A549 (cell line): ENCODE data around the gene GLIPR2. TPM values are rescaled to one million over a fixed set of nuclear protein-coding genes. Genes with fewer than 3 reads are reported as not detected.

ENCODE experiments used
- ATAC-seq, 2 experiments: fragments of 200-7000 bp in 1 of 2; fragments of >200 bp in 1 of 2; cut with Nextera tagmentation in 1 of 2; cut with Tn5 transposase in 1 of 2; 3 replicates each; pipeline versions ENCODE4 v1.8.0 to v1.9.1; 2018 to 2020; ENCODE audit warnings: mild to moderate bottlenecking in 1 of 2, moderate library complexity in 1 of 2
- CTCF ChIA-PET: fragments of 300-600 bp; sonication (Branson Sonifier 250); formaldehyde crosslinking; extraction: SDS; loops from one replicate; lab custom pipeline; 2021; ENCODE audit warnings: antibody characterized with exemption, inconsistent platforms; lab: Yijun Ruan, JAX
- POLR2A ChIA-PET: fragments of 350-600 bp; formaldehyde crosslinking; extraction: SDS; loops from one replicate; lab custom pipeline; 2021; ENCODE audit warnings: antibody characterized with exemption, inconsistent platforms; lab: Yijun Ruan, JAX
- DNase-seq, 2 experiments: peaks; one replicate each; pipeline versions ENCODE4 v3.0.0 to v3.0.0-alpha.2; 2011 to 2016; ENCODE audit warnings: low read depth in 1 of 2, low spot score in 1 of 2
- FAIRE-seq: peaks from 2 replicates; lab custom pipeline; 2011; peaks lifted over from hg19 to GRCh38; lab: Jason Lieb, UNC
- H3K27ac ChIP-seq, 2 experiments: fragments of >200 bp; sonication (Bioruptor Twin); formaldehyde crosslinking; 3 replicates each; pipeline ENCODE4 v1.5.1; 2016 to 2017
- H3K4me1 ChIP-seq: fragments of >200 bp; sonication (Bioruptor Twin); formaldehyde crosslinking; 3 replicates; pipeline ENCODE4 v1.6.1; 2016
- H3K4me2 ChIP-seq: fragments of >200 bp; sonication (Bioruptor Twin); formaldehyde crosslinking; 3 replicates; pipeline ENCODE4 v1.6.1; 2016
- H3K4me3 ChIP-seq: fragments of >200 bp; sonication (Bioruptor Twin); formaldehyde crosslinking; 3 replicates; pipeline ENCODE4 v1.5.1; 2016
- H3K9me3 ChIP-seq: fragments of >200 bp; sonication (Bioruptor Twin); formaldehyde crosslinking; 3 replicates; pipeline ENCODE4 v1.6.1; 2016
- CBX2 ChIP-seq: fragments of 200-600 bp; sonication (generic); IDR thresholded peaks from 2 replicates; pipeline ENCODE4 v1.6.1; 2016; ENCODE audit warnings: low read depth, mild to moderate bottlenecking, borderline replicate concordance
- EP300 ChIP-seq, 2 experiments: fragments of >200 bp; sonication (Bioruptor Twin); formaldehyde crosslinking; IDR thresholded peaks; 2 replicates in 1 of 2; 3 replicates in 1 of 2; pipeline ENCODE4 v1.6.1; 2016 to 2017
- ESRRA ChIP-seq: fragments of 150-350 bp; IDR thresholded peaks from 2 replicates; pipeline ENCODE4 v1.6.1; 2014; ENCODE audit warnings: mild to moderate bottlenecking, low read length, borderline replicate concordance
- FOSL2 ChIP-seq, 2 experiments: fragments of 450-650 bp in 1 of 2; fragments of >200 bp in 1 of 2; sonication (Bioruptor Twin) in 1 of 2; formaldehyde crosslinking; IDR thresholded peaks; 2 replicates each; pipeline versions ENCODE4 v1.5.0 to v1.6.1; 2016 to 2020; ENCODE audit warnings: mild to moderate bottlenecking in 1 of 2, moderate library complexity in 1 of 2
- HDAC2 ChIP-seq: fragments of 200-600 bp; sonication (generic); IDR thresholded peaks from 2 replicates; pipeline ENCODE4 v1.6.1; 2016
- HOXA7 ChIP-seq: fragments of 250-450 bp; sonication (Bioruptor Pico); IDR thresholded peaks from 2 replicates; pipeline ENCODE4 v1.5.0; 2020; ENCODE audit warnings: mild to moderate bottlenecking, moderate library complexity
- MAFK ChIP-seq: fragments of 450-650 bp; IDR thresholded peaks from 2 replicates; pipeline ENCODE4 v1.6.1; 2014; ENCODE audit not compliant: partially characterized antibody
- NFE2L2 ChIP-seq: fragments of 150-350 bp; conservative IDR thresholded peaks from 2 replicates; pipeline ENCODE4 v1.6.1; 2014; ENCODE audit warnings: low read length
- RAD21 ChIP-seq, 2 experiments: fragments of >200 bp in 1 of 2; sonication (Bioruptor Twin) in 1 of 2; formaldehyde crosslinking in 1 of 2; IDR thresholded peaks in 1 of 2; conservative IDR thresholded peaks in 1 of 2; 2 replicates in 1 of 2; 3 replicates in 1 of 2; pipeline ENCODE4 v1.6.1; 2012 to 2018; ENCODE audit warnings: inconsistent platforms in 1 of 2
- WGBS: methylation state at CpG from one replicate; pipeline ENCODE4 v1.1.6; 2017; ENCODE audit errors: missing lambda C conversion rate; 5-methylcytosine and 5-hydroxymethylcytosine counted together
- polyA plus RNA-seq, 4 experiments: library from polyadenylated mRNA; depleted of rRNA in 3 of 4; stranded (reverse); fragments of >200 nt; fragmentation: RNase III in 1 of 4; extraction: RNeasy Plus Mini Kit Qiagen cat#74134 plus additional on column Dnase treatment in 1 of 4; gene quantifications; 2 replicates in 3 of 4; 3 replicates in 1 of 4; pipeline ENCODE4 v1.2.3, GENCODE V29; 2011 to 2017
- TF ChIP-seq, protein P1 (sequence below): fragments of 150-350 bp; IDR thresholded peaks from 2 replicates; pipeline ENCODE4 v1.6.1; 2014; ENCODE audit warnings: low read depth, mild to moderate bottlenecking, low read length
- TF ChIP-seq, protein P2 (sequence below): fragments of 200-600 bp; sonication (generic); IDR thresholded peaks from 2 replicates; pipeline ENCODE4 v1.6.1; 2016; ENCODE audit warnings: antibody characterized with exemption, mild to moderate bottlenecking, moderate library complexity
- TF ChIP-seq, protein P3 (sequence below): fragments of >200 bp; sonication (Bioruptor Twin); formaldehyde crosslinking; IDR thresholded peaks from 3 replicates; pipeline ENCODE4 v1.5.1; 2016

The GLIPR2 gene
- polyA plus RNA-seq, 2 of the 4 experiments (the other 2 are of a cell fraction) = 9.0 to 16.0 TPM

DNA sequence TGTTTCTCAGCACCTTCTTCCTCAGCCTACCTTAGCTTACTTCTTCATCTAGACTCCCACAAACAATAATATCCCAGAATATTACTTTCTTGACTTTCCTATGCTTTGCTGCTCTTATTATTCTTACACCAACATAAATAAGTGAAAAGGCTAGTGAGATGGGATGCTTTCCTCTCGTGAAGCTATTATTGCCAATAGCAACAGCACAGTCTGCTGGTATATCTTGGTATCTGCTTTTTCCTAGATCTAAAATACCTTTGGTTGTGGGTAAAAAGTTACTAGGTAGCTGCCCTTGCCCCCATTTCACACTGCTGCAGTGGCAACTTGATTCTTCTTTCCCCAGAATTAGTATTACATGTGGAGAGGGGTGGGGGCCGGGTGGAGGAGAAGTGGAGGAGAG is 26.1 kb upstream of the GLIPR2 start:
- no peak overlapping the region for H3K4me3 ChIP-seq
- no peaks in the 10 kb centered on the region for H3K9me3 ChIP-seq
- ChIA-PET POLR2A (interaction anchor here (0.5 kb wide), 1 partner anchor 55 kb away, joined by 4 read pairs; no protein-coding TSS in a partner anchor), CTCF (interaction anchor here (0.6 to 22.4 kb wide), 13 partner anchors 9 to 164 kb away, joined by 3 to 321 read pairs (median 4); partner anchors contain the start of gene CCIN)
- H3K4me2 ChIP-seq = no peak overlapping the region
- ATAC-seq = no peak
- H3K27ac ChIP-seq = no peak overlapping the region
- peak in 1 of 2 experiments; percentile 15 for DNase-seq
- no peaks in the 10 kb centered on the region for H3K4me1 ChIP-seq
- FAIRE-seq = no peak
- 68% methylated on average over 2 of the region's 2 CpGs for WGBS
- TF ChIP-seq EP300 (IDR thresholded peaks at IDR 0.05) = no peak
- no peak for TF ChIP-seq FOSL2 (IDR thresholded peaks at IDR 0.05)
- TF ChIP-seq FOSL2 (CRISPR knock-in tag; IDR thresholded peaks at IDR 0.05) = no peak
- TF ChIP-seq HDAC2 = no peak
- TF ChIP-seq, protein P1, sequence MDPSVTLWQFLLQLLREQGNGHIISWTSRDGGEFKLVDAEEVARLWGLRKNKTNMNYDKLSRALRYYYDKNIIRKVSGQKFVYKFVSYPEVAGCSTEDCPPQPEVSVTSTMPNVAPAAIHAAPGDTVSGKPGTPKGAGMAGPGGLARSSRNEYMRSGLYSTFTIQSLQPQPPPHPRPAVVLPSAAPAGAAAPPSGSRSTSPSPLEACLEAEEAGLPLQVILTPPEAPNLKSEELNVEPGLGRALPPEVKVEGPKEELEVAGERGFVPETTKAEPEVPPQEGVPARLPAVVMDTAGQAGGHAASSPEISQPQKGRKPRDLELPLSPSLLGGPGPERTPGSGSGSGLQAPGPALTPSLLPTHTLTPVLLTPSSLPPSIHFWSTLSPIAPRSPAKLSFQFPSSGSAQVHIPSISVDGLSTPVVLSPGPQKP = no peak
- TF ChIP-seq, protein P2, sequence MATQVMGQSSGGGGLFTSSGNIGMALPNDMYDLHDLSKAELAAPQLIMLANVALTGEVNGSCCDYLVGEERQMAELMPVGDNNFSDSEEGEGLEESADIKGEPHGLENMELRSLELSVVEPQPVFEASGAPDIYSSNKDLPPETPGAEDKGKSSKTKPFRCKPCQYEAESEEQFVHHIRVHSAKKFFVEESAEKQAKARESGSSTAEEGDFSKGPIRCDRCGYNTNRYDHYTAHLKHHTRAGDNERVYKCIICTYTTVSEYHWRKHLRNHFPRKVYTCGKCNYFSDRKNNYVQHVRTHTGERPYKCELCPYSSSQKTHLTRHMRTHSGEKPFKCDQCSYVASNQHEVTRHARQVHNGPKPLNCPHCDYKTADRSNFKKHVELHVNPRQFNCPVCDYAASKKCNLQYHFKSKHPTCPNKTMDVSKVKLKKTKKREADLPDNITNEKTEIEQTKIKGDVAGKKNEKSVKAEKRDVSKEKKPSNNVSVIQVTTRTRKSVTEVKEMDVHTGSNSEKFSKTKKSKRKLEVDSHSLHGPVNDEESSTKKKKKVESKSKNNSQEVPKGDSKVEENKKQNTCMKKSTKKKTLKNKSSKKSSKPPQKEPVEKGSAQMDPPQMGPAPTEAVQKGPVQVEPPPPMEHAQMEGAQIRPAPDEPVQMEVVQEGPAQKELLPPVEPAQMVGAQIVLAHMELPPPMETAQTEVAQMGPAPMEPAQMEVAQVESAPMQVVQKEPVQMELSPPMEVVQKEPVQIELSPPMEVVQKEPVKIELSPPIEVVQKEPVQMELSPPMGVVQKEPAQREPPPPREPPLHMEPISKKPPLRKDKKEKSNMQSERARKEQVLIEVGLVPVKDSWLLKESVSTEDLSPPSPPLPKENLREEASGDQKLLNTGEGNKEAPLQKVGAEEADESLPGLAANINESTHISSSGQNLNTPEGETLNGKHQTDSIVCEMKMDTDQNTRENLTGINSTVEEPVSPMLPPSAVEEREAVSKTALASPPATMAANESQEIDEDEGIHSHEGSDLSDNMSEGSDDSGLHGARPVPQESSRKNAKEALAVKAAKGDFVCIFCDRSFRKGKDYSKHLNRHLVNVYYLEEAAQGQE = no peak
- no peak for TF ChIP-seq CBX2
- TF ChIP-seq, protein P3, sequence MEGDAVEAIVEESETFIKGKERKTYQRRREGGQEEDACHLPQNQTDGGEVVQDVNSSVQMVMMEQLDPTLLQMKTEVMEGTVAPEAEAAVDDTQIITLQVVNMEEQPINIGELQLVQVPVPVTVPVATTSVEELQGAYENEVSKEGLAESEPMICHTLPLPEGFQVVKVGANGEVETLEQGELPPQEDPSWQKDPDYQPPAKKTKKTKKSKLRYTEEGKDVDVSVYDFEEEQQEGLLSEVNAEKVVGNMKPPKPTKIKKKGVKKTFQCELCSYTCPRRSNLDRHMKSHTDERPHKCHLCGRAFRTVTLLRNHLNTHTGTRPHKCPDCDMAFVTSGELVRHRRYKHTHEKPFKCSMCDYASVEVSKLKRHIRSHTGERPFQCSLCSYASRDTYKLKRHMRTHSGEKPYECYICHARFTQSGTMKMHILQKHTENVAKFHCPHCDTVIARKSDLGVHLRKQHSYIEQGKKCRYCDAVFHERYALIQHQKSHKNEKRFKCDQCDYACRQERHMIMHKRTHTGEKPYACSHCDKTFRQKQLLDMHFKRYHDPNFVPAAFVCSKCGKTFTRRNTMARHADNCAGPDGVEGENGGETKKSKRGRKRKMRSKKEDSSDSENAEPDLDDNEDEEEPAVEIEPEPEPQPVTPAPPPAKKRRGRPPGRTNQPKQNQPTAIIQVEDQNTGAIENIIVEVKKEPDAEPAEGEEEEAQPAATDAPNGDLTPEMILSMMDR = peak; percentile 34; the same call in 1 of the 3 replicates
- no peak for TF ChIP-seq NFE2L2
- TF ChIP-seq HOXA7 (CRISPR knock-in tag) = no peak
- TF ChIP-seq RAD21 (conservative IDR thresholded peaks at IDR 0.05 in 1 of 2, IDR thresholded peaks at IDR 0.05 in 1 of 2) = peak; percentile 35 to 52; a peak in 4 of 5 replicates
- no peak for TF ChIP-seq MAFK

DNA sequence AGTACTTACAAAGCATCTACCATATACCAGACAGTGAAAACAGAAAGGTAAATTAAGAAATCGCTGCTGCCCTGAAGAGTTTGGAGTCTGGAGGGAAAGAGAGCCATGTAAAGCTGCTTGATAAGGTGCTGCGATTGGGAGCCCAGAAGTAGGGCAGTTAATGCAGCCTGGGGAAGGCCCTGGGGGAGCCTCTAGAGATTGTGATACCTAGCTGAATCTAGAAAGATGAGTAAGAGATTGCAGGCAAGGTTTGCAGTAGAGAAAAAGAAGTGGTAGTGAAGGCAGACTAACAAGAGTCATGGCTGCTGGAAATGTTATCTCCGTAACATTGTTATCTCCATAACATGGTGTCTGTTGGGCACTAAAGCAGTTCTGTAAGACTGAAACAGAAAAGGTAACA is 24.0 kb upstream of the GLIPR2 start:
- no peak for FAIRE-seq
- CTCF ChIA-PET = interaction anchor here (0.9 to 22.4 kb wide), 9 partner anchors 9 to 158 kb away, joined by 3 to 321 read pairs (median 6); partner anchors contain the start of gene CCIN

DNA sequence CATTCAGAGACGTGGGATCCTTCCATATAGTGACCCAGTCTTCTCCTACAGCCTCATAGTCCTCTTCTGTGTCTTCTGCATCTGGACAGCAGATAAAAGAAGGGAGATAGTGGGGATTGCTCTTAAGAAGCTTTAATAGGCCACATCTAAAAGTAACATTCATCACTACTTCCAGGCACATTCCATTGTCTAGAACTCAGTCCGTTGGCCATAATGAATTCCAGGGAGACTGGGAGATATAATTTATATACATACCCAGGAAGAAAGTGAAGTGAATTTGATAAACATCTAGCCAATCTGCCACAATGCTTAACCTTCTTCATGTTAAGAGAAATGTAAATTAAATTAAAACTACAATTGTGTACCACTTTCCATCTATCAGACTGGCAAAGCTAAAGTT is 22.5 kb upstream of the GLIPR2 start:
- Histone ChIP-seq H3K4me1 (no peaks in the 10 kb centered on the region), H3K9me3 (no peaks in the 10 kb centered on the region), H3K4me3 (no peak overlapping the region), H3K4me2 (no peak overlapping the region), H3K27ac (no peak overlapping the region)
- no peak for ATAC-seq
- no peak for DNase-seq
- TF ChIP-seq EP300 (IDR thresholded peaks at IDR 0.05) = no peak
- no peak for TF ChIP-seq ESRRA
- ChIA-PET CTCF (interaction anchor here (0.6 to 22.4 kb wide), 10 partner anchors 9 to 160 kb away, joined by 3 to 321 read pairs (median 4); partner anchors contain the start of gene CCIN), POLR2A (no interaction called here)
- WGBS = 81% methylated on average over 2 of the region's 2 CpGs
- FAIRE-seq = no peak

More for the DNA sequence above, 24.0 kb upstream of the GLIPR2 start:
- POLR2A ChIA-PET = interaction anchor here (1.6 kb wide), 1 partner anchor 78 kb away, joined by 4 read pairs; the partner anchor contains the start of gene CLTA
- H3K4me3 ChIP-seq = no peak overlapping the region
- H3K27ac ChIP-seq = no peak overlapping the region
- H3K4me1 ChIP-seq = no peaks in the 10 kb centered on the region
- DNase-seq = no peak
- TF ChIP-seq, protein P1 = no peak
- TF ChIP-seq, all 56 proteins: peak for 0
- H3K9me3 ChIP-seq = no peaks in the 10 kb centered on the region
- WGBS = 66% methylated on average over 3 of the region's 3 CpGs
- no peak for ATAC-seq
- H3K4me2 ChIP-seq = no peak overlapping the region
